GM21515 (cell line): ENCODE results near the gene HACD2.

Source experiments
- ATAC-seq: cut with Tn5 transposase; IDR thresholded peaks from one replicate; pipeline ENCODE4 v1.9.1; 2021; ENCODE audit not compliant: unreplicated experiment

The HACD2 gene

GRCh38 chr3:123486460-123486859 lies 98.4 kb downstream of the HACD2 start:
- no peak for ATAC-seq

- ATAC-seq = no peak
These were observed 99.3 kb downstream of the HACD2 start for GRCh38 chr3:123485551-123485950.

GRCh38 chr3:123483146-123483545 lies 101.7 kb downstream of the HACD2 start:
- ATAC-seq = no peak

DNA sequence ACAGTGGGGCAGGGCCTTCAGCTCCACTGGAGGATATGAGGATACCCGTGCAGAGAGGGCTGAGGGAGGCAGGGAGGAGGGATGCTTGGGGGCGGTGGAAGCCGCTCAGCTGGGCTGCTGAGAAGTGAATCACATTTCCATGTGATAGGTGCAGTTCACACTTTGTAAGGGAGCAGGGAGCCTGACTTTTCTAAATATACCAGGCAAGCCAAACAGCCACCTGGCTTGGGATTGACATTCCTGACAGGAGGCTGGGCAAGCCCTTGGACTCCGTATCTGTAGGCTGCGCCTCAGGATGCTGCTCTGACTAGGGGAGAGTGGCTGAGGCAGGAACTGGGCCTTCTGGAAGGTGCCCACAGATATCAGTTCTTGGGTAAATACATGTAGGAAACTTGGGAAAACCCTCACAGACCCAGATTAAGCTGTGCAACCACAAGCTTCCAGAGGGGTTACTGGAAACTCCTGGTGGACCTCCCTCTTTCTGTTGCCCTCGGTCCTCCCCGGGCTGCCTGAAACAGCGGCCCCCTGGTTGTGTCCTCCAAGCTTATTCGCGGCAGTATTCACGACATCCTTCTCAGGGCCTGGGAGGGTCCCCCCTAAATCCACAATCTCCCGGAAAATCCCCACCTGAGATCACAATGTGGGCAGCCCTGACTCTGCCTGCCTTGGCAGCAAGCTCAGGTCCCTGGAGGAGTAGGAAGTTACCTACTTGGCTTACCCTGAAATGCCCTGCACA lies 103.0 kb downstream of the HACD2 start:
- no peak for ATAC-seq

DNA sequence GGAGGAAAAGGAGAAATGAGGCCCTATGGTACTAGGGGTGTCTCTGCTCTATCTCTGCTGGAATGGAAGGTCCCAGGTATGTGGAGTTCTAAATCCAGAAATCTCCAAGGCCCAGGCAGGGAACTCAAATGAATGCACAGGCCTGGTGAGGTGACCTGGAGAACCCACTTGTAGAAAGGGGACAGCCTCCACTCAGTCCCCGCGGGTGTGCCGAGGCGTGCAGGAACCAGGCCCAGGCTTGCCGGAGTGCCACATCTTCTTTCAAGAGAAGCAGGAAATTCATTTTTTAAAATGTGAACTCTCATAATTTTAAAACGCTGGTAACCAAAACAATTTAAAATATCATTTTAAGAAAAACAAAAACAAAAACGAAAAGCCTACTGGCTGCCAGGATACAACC lies 103.8 kb downstream of the HACD2 start:
- no peak for ATAC-seq

DNA sequence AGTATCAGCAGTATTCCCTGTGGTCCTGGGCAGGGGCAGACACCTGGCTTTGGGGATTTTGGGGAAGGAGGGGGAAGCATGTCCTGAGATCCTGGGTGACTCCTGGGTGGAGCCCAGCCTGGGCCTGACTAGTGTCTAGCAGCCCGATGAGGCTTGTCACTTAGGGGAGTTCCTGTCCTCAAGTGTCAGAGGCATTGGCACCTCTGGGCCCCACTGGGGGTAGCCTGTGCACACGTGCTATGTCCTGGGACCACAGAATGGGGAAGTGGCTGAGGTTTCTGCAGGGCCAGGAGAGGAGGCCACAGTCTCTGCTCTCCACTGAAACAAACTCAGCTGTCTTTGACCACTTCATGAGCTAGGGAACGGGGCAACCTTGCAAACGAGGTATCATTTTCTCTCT lies 104.4 kb downstream of the HACD2 start:
- no peak for ATAC-seq

DNA sequence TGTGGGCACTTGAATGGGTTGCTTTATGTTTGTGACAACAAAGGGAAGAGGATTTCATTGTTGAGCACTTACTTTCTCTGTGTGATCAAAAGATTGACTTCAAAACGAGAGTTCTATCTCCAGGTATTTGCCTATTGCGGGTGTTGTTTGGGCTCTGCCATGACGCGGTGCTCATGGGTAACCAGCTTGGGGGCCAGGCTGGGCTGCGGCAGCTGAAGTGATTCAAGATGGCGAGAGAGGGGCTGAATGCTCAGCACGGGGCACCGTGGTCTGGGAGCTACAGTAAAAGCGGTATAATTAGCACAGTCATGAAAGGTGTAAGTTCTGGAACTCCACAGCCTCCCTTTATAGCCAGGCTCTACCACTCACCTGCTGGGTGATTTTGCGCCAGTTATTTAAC lies 105.0 kb downstream of the HACD2 start:
- no peak for ATAC-seq

- no peak for ATAC-seq
These were observed 106.5 kb downstream of the HACD2 start for GRCh38 chr3:123478314-123478713.

DNA sequence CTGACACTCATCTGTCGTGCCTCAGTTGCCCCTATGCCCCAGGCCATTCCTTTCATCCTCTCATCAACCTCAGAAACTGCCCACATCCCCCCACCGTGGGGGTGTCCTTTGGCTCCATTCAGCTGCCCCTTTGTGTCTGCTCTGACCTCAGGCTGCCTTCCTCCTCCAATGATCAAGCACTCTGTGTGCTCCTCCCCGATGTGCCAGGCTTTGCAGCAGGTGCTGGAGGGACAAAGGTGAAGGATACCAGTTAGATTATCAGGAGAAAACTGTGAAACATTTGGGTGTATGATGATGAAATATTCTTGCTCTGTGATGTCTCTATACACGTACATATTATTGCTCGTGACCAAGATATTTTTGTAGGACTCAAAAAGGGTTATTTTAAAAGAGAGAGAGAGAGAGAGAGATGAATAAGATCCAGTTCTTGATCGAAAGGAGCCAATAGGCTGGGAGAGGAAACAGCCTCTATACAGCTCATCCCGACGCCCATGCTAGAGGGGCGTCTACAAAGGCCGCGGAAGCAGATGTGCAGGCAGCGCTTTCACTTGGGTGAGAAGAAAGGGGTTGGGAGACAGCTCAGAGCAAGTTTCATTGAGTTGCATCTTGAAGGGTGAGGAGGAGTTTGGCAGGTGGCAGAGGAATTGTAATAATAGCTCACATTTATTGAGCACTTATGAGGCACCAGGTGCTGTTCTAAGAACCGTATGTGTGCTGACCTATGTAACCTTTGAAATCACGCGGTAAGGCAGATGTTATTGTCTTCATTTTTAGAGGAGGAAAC lies 107.7 kb downstream of the HACD2 start:
- no peak for ATAC-seq

DNA sequence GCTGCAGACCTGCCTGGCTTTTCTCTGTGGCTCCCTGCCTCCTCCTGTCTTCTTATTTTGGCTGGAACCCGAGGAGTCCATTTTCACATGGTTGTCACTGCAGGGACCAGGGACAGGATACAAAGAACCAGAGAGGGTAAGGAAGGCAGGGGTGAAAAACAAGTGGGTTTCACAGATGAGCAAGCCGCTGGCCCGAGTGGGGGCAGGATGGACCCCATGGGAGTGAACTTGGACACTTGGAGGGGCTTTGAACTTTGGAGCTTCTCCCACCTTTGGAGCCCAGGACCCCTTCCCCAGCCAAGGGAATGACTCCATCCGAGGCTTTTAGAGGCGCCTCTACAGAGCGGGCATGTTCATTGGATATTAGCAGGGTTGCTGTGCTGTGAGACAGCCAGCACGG lies 109.1 kb downstream of the HACD2 start:
- no peak for ATAC-seq

DNA sequence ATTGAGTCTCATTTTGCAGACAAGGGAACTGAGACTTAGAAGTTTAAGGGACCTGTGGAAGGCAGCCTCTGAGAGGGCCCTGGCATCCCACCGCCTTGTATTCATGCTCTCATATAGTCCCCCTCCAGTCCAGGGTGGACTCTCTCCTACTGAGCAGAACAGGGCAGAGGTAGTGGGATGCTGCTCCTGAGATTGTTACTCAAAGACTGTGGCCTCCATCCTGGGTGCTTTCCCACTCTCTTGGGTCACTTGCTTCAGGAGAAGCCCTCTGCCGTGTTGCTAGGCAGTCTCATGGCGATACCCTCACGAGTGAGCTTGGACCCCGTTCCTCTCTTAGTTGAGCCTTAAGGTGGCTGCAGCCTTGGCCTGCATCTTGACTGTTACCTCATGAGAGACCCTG lies 113.7 kb downstream of the HACD2 start:
- ATAC-seq = no peak

- no peak for ATAC-seq
These were observed 115.4 kb downstream of the HACD2 start for GRCh38 chr3:123469323-123469995.

DNA sequence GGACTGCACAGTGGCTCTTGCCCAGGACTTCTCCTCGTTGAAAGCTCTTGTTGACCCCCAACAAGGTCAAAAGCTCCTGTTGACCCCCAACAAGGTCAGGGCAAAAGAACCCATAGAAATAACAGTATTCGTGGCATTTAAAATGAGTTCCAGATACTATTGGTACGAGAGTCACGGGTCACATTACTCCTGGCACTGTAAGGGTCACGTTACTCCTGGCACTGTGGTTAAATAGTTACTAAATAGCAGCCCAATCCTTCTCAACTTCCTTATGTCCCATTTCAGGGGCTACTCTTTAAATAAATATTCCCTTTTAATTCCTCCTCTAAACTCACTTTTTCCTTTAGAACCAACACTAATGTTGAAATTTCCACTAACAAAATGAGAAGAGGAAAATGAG lies 117.8 kb downstream of the HACD2 start:
- ATAC-seq = no peak

DNA sequence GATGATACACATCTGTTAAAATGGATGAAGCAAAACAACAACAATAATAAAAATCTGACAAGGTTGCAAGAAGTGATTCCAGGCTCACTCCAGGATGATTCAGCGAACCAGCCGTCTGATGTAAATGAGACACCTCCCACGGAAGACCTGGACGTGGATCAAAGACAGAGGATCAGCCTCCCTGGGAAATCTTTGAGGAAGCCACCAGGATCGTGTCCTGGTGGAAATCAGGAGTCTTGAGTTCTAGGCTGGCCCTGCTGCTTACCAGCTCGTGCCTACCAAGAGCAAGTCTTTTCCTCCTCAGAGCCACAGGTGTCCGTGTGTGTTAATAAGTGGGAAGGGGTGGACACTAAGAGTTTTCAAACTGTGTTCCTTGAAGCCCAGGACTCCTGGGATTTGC lies 120.6 kb downstream of the HACD2 start:
- no peak for ATAC-seq

GRCh38 chr3:123459862-123460261 lies 125.0 kb downstream of the HACD2 start:
- ATAC-seq = no peak

DNA sequence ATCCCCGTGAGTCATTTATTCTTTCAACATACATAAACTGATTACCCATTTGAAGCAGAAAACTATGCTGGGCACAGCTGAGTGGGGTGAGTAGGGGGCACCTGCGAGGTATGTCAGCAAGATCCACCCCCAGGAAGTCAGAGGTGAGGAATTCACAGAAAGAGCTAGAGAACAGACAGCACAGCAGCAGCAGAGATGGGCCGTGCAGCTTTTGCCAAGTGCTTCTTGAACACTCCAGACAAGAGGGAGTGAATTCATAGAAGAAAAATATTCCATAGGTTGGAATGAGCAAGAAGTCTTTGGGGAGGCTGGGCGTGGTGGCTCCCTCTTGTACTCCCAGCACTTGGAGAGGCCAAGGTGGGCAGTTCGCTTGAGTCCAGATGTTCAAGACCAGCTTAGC lies 126.6 kb downstream of the HACD2 start:
- no peak for ATAC-seq

GRCh38 chr3:123457841-123458240 lies 127.0 kb downstream of the HACD2 start:
- no peak for ATAC-seq

DNA sequence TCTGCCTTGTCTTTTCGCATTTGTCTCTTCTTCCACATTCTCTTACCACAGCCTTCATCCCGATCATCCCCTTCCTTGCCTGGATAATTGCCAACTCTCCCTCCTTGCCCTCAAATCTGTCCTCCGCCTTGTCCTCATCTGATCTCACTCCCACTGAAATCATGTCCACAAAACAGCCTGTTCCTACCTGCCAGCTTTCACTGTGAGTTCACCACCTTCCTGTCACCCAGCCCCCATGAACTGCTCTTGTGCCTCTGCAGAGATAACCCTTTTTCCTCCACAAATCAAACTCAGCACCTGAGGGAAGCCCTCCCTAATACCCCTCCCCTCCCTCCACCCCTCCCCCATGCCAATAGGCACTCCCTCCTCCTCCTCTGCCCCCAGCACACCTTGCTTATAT lies 131.2 kb downstream of the HACD2 start:
- no peak for ATAC-seq

DNA sequence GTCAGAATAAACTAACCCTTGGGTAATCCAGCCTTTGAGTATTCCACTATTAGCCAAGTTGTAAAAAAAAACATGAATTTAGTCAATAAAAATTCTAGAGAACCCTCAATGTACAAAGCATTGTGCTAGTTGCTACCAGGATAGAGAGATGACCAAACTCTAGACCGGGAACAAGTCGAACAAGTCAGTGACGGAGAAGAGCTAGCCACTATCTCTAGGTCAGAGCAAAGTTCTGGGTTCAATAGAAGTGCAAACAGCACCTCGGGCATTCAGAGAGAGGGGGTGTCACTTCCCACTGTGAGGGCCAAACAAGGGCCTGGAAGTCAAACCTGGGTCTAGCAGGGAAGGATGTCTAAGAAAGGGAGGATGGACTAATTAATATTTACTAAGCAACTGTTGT lies 133.7 kb downstream of the HACD2 start:
- ATAC-seq = no peak

GRCh38 chr3:123449997-123450604 lies 134.8 kb downstream of the HACD2 start:
- ATAC-seq = no peak

GRCh38 chr3:123449102-123449996 lies 135.5 kb downstream of the HACD2 start:
- no peak for ATAC-seq
